ENCODE measurements around the gene APC. TPM values are rescaled to one million over a fixed set of nuclear protein-coding genes. Genes with fewer than 3 reads are reported as not detected.

Gene APC
- total and polyA plus RNA-seq, 2 of the 13 experiments (the other 11 are each of a cell fraction or from before 2014, with no cell fraction given), result 6.1 to 19.0 TPM

DNA sequence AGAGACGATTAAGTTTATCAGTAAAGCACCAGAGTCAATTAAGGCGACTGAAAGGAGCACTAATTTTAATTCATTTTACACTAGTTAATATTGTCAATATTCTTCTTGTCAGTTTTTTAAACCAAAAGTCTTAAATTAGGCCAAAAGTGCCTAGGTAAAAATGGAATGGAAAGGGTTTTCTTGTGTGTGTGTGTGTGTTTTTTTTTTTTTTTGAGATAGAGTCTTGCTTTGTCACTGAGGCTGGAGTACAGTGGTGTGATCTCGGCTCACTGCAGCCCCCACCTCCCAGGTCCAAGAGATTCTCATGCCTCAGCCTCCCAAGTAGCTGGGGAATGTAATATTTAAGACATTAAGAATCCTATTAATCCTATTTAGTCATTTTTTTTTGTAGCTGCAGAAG, 3.1 kb upstream of the APC start (continued):
- TF ChIP-seq KDM5B (CRISPR knock-in tag; IDR thresholded peaks at IDR 0.05; ENCODE audit: borderline replicate concordance) (no peak), HDAC1 (CRISPR knock-in tag; IDR thresholded peaks at IDR 0.05) (no peak)
- TF ChIP-seq, protein P1, sequence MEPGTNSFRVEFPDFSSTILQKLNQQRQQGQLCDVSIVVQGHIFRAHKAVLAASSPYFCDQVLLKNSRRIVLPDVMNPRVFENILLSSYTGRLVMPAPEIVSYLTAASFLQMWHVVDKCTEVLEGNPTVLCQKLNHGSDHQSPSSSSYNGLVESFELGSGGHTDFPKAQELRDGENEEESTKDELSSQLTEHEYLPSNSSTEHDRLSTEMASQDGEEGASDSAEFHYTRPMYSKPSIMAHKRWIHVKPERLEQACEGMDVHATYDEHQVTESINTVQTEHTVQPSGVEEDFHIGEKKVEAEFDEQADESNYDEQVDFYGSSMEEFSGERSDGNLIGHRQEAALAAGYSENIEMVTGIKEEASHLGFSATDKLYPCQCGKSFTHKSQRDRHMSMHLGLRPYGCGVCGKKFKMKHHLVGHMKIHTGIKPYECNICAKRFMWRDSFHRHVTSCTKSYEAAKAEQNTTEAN (CRISPR knock-in tag; conservative IDR thresholded peaks at IDR 0.05), result no peak
- TF ChIP-seq, protein P2, sequence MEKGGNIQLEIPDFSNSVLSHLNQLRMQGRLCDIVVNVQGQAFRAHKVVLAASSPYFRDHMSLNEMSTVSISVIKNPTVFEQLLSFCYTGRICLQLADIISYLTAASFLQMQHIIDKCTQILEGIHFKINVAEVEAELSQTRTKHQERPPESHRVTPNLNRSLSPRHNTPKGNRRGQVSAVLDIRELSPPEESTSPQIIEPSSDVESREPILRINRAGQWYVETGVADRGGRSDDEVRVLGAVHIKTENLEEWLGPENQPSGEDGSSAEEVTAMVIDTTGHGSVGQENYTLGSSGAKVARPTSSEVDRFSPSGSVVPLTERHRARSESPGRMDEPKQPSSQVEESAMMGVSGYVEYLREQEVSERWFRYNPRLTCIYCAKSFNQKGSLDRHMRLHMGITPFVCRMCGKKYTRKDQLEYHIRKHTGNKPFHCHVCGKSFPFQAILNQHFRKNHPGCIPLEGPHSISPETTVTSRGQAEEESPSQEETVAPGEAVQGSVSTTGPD (CRISPR knock-in tag; IDR thresholded peaks at IDR 0.05), result no peak
- TF ChIP-seq, protein P3, sequence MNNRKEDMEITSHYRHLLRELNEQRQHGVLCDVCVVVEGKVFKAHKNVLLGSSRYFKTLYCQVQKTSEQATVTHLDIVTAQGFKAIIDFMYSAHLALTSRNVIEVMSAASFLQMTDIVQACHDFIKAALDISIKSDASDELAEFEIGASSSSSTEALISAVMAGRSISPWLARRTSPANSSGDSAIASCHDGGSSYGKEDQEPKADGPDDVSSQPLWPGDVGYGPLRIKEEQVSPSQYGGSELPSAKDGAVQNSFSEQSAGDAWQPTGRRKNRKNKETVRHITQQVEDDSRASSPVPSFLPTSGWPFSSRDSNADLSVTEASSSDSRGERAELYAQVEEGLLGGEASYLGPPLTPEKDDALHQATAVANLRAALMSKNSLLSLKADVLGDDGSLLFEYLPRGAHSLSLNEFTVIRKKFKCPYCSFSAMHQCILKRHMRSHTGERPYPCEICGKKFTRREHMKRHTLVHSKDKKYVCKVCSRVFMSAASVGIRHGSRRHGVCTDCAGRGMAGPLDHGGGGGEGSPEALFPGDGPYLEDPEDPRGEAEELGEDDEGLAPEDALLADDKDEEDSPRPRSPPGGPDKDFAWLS (CRISPR knock-in tag; IDR thresholded peaks at IDR 0.05; ENCODE audit: borderline replicate concordance), result no peak
- TF ChIP-seq, protein P4, sequence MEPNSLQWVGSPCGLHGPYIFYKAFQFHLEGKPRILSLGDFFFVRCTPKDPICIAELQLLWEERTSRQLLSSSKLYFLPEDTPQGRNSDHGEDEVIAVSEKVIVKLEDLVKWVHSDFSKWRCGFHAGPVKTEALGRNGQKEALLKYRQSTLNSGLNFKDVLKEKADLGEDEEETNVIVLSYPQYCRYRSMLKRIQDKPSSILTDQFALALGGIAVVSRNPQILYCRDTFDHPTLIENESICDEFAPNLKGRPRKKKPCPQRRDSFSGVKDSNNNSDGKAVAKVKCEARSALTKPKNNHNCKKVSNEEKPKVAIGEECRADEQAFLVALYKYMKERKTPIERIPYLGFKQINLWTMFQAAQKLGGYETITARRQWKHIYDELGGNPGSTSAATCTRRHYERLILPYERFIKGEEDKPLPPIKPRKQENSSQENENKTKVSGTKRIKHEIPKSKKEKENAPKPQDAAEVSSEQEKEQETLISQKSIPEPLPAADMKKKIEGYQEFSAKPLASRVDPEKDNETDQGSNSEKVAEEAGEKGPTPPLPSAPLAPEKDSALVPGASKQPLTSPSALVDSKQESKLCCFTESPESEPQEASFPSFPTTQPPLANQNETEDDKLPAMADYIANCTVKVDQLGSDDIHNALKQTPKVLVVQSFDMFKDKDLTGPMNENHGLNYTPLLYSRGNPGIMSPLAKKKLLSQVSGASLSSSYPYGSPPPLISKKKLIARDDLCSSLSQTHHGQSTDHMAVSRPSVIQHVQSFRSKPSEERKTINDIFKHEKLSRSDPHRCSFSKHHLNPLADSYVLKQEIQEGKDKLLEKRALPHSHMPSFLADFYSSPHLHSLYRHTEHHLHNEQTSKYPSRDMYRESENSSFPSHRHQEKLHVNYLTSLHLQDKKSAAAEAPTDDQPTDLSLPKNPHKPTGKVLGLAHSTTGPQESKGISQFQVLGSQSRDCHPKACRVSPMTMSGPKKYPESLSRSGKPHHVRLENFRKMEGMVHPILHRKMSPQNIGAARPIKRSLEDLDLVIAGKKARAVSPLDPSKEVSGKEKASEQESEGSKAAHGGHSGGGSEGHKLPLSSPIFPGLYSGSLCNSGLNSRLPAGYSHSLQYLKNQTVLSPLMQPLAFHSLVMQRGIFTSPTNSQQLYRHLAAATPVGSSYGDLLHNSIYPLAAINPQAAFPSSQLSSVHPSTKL (CRISPR knock-in tag; IDR thresholded peaks at IDR 0.05), result no peak
